SK-N-SH treated with all-trans-retinoic acid at 6 μM for 48 hours (cell line): ENCODE data around the gene HSPB2.

Source experiments
- ATAC-seq: fragments of 200-7000 bp; cut with Tn5 transposase; 3 replicates; pipeline ENCODE4 v1.9.1; 2020; ENCODE audit warnings: mild to moderate bottlenecking, moderate library complexity
- ARNTL ChIP-seq: fragments of 450-650 bp; formaldehyde crosslinking; IDR thresholded peaks from 2 replicates; pipeline ENCODE4 v1.5.0; 2020; ENCODE audit warnings: low read depth, mild to moderate bottlenecking, moderate library complexity, borderline replicate concordance
- BACH2 ChIP-seq: fragments of 250-450 bp; sonication (Bioruptor Pico); IDR thresholded peaks from 2 replicates; pipeline ENCODE4 v1.9.0; 2021; ENCODE audit warnings: mild to moderate bottlenecking, borderline replicate concordance
- CSDC2 ChIP-seq: fragments of 250-450 bp; sonication (Bioruptor Pico); IDR thresholded peaks from 2 replicates; pipeline ENCODE4 v1.5.0; 2020; ENCODE audit warnings: mild to moderate bottlenecking, moderate library complexity
- CSRNP3 ChIP-seq: fragments of 250-450 bp; sonication (Bioruptor Pico); IDR thresholded peaks from 2 replicates; pipeline ENCODE4 v1.5.1; 2021; ENCODE audit warnings: mild to moderate bottlenecking, moderate library complexity
- ESRRG ChIP-seq: fragments of 250-450 bp; sonication (Bioruptor Pico); IDR thresholded peaks from 2 replicates; pipeline ENCODE4 v1.6.1; 2021; ENCODE audit warnings: mild to moderate bottlenecking
- GLIS3 ChIP-seq: fragments of 250-450 bp; sonication (Bioruptor Pico); IDR thresholded peaks from 2 replicates; pipeline ENCODE4 v1.5.0; 2020; ENCODE audit warnings: mild to moderate bottlenecking, moderate library complexity
- ISL1 ChIP-seq: fragments of 250-450 bp; sonication (Bioruptor Pico); IDR thresholded peaks from 2 replicates; pipeline ENCODE4 v2.1.2; 2022; ENCODE audit warnings: mild to moderate bottlenecking, moderate library complexity
- OSR1 ChIP-seq: fragments of 250-450 bp; sonication (Bioruptor Pico); IDR thresholded peaks from 2 replicates; pipeline ENCODE4 v1.8.0; 2022; ENCODE audit warnings: moderate library complexity, mild to moderate bottlenecking, inconsistent platforms
- PPARA ChIP-seq: fragments of 250-450 bp; sonication (Bioruptor Pico); IDR thresholded peaks from 2 replicates; pipeline ENCODE4 v1.5.0; 2020; ENCODE audit warnings: mild to moderate bottlenecking, borderline replicate concordance
- RARB ChIP-seq: fragments of 250-450 bp; sonication (Bioruptor Pico); IDR thresholded peaks from 2 replicates; pipeline ENCODE4 v1.8.0; 2021; ENCODE audit warnings: mild to moderate bottlenecking, moderate library complexity
- SNAI2 ChIP-seq: fragments of 250-450 bp; sonication (Bioruptor Pico); IDR thresholded peaks from 2 replicates; pipeline ENCODE4 v1.5.0; 2020; ENCODE audit warnings: mild to moderate bottlenecking, moderate library complexity
- TCF4 ChIP-seq: fragments of 250-450 bp; sonication (Bioruptor Pico); IDR thresholded peaks from 2 replicates; pipeline ENCODE4 v1.8.0; 2021; ENCODE audit warnings: mild to moderate bottlenecking, moderate library complexity, borderline replicate concordance
- TSHZ2 ChIP-seq: fragments of 250-450 bp; sonication (Bioruptor Pico); IDR thresholded peaks from 2 replicates; pipeline ENCODE4 v1.5.0; 2020; ENCODE audit warnings: mild to moderate bottlenecking, moderate library complexity
- ZC3H10 ChIP-seq: fragments of 250-450 bp; sonication (Bioruptor Pico); IDR thresholded peaks from 2 replicates; pipeline ENCODE4 v1.5.1; 2021; ENCODE audit warnings: mild to moderate bottlenecking, moderate library complexity
- ZNF565 ChIP-seq: fragments of 450-650 bp; formaldehyde crosslinking; conservative IDR thresholded peaks from 2 replicates; pipeline ENCODE4 v1.5.0; 2020; ENCODE audit warnings: low read depth, mild to moderate bottlenecking, moderate library complexity
- ZNF70 ChIP-seq: fragments of 450-650 bp; formaldehyde crosslinking; IDR thresholded peaks from 2 replicates; pipeline ENCODE4 v1.5.0; 2020; ENCODE audit warnings: mild to moderate bottlenecking, moderate library complexity
- ZNF8 ChIP-seq: fragments of 450-650 bp; formaldehyde crosslinking; IDR thresholded peaks from 2 replicates; pipeline ENCODE4 v1.5.0; 2020; ENCODE audit warnings: mild to moderate bottlenecking, moderate library complexity
- TF ChIP-seq, protein P1 (sequence below): fragments of 250-450 bp; sonication (Bioruptor Pico); IDR thresholded peaks from 2 replicates; pipeline ENCODE4 v1.8.0; 2020; ENCODE audit warnings: mild to moderate bottlenecking, moderate library complexity, borderline replicate concordance
- TF ChIP-seq, protein P2 (sequence below): fragments of 250-450 bp; sonication (Bioruptor Pico); IDR thresholded peaks from 2 replicates; pipeline ENCODE4 v1.5.1; 2020; ENCODE audit warnings: low read depth, mild to moderate bottlenecking, moderate library complexity
- TF ChIP-seq, protein P3 (sequence below): fragments of 250-450 bp; sonication (Bioruptor Pico); IDR thresholded peaks from 2 replicates; pipeline ENCODE4 v1.8.0; 2021; ENCODE audit warnings: low read depth, mild to moderate bottlenecking, moderate library complexity, borderline replicate concordance

HSPB2 gene, protein sequence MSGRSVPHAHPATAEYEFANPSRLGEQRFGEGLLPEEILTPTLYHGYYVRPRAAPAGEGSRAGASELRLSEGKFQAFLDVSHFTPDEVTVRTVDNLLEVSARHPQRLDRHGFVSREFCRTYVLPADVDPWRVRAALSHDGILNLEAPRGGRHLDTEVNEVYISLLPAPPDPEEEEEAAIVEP

GRCh38 chr11:111912535-111912934, at the start of gene HSPB2:
Gene HSPB2, plus strand, starts transcription at chr11:111912734. Its CDS starts 96 bp downstream, at chr11:111912830.
- ATAC-seq = no peak
- TF ChIP-seq ARNTL (CRISPR knock-in tag) (no peak), SNAI2 (CRISPR knock-in tag) (no peak), TCF4 (no peak), CSDC2 (no peak), BACH2 (CRISPR knock-in tag) (no peak), PPARA (CRISPR knock-in tag) (no peak), ZNF565 (CRISPR knock-in tag) (no peak), ZC3H10 (CRISPR knock-in tag) (no peak), TSHZ2 (no peak), ZNF8 (CRISPR knock-in tag) (no peak), ZNF70 (CRISPR knock-in tag) (no peak)
- TF ChIP-seq, protein P1, sequence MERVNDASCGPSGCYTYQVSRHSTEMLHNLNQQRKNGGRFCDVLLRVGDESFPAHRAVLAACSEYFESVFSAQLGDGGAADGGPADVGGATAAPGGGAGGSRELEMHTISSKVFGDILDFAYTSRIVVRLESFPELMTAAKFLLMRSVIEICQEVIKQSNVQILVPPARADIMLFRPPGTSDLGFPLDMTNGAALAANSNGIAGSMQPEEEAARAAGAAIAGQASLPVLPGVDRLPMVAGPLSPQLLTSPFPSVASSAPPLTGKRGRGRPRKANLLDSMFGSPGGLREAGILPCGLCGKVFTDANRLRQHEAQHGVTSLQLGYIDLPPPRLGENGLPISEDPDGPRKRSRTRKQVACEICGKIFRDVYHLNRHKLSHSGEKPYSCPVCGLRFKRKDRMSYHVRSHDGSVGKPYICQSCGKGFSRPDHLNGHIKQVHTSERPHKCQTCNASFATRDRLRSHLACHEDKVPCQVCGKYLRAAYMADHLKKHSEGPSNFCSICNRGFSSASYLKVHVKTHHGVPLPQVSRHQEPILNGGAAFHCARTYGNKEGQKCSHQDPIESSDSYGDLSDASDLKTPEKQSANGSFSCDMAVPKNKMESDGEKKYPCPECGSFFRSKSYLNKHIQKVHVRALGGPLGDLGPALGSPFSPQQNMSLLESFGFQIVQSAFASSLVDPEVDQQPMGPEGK (CRISPR knock-in tag) = no peak
- TF ChIP-seq, protein P2, sequence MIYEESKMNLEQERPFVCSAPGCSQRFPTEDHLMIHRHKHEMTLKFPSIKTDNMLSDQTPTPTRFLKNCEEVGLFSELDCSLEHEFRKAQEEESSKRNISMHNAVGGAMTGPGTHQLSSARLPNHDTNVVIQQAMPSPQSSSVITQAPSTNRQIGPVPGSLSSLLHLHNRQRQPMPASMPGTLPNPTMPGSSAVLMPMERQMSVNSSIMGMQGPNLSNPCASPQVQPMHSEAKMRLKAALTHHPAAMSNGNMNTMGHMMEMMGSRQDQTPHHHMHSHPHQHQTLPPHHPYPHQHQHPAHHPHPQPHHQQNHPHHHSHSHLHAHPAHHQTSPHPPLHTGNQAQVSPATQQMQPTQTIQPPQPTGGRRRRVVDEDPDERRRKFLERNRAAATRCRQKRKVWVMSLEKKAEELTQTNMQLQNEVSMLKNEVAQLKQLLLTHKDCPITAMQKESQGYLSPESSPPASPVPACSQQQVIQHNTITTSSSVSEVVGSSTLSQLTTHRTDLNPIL (CRISPR knock-in tag) = no peak
- TF ChIP-seq, protein P3, sequence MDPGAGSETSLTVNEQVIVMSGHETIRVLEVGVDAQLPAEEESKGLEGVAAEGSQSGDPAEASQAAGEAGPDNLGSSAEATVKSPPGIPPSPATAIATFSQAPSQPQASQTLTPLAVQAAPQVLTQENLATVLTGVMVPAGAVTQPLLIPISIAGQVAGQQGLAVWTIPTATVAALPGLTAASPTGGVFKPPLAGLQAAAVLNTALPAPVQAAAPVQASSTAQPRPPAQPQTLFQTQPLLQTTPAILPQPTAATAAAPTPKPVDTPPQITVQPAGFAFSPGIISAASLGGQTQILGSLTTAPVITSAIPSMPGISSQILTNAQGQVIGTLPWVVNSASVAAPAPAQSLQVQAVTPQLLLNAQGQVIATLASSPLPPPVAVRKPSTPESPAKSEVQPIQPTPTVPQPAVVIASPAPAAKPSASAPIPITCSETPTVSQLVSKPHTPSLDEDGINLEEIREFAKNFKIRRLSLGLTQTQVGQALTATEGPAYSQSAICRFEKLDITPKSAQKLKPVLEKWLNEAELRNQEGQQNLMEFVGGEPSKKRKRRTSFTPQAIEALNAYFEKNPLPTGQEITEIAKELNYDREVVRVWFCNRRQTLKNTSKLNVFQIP (CRISPR knock-in tag) = no peak

GRCh38 chr11:111870113-111870512, 42.4 kb upstream of the HSPB2 start:
- no peak for ATAC-seq
- TF ChIP-seq, protein P2 (CRISPR knock-in tag) = no peak

- no peak for TF ChIP-seq SNAI2 (CRISPR knock-in tag)
- no peak for TF ChIP-seq ZNF8 (CRISPR knock-in tag)
- no peak for TF ChIP-seq TCF4
- TF ChIP-seq, protein P3 (CRISPR knock-in tag) = no peak
- TF ChIP-seq OSR1 (CRISPR knock-in tag) = no peak
- no peak for TF ChIP-seq ISL1 (CRISPR knock-in tag)
- TF ChIP-seq ZNF70 (CRISPR knock-in tag) = no peak
- TF ChIP-seq GLIS3 (CRISPR knock-in tag) = no peak
- TF ChIP-seq, protein P2 (CRISPR knock-in tag) = no peak
- TF ChIP-seq TSHZ2 = no peak
- TF ChIP-seq ESRRG = no peak
- no peak for TF ChIP-seq RARB (CRISPR knock-in tag)
- no peak for TF ChIP-seq CSRNP3 (CRISPR knock-in tag)
- TF ChIP-seq, all 23 proteins: peak for 0
- no peak for ATAC-seq
Measured at GRCh38 chr11:111870522-111870885, 42.0 kb upstream of the HSPB2 start.
